D721Med (cell line): Measurements from ENCODE around the gene ITPRIPL2.

ENCODE experiments used
- DNase-seq: peaks from one replicate; pipeline ENCODE4 v3.0.0; 2011; ENCODE audit warnings: low spot score; ENCODE audit not compliant: insufficient read length
- FAIRE-seq: peaks from 2 replicates; lab custom pipeline; 2011; peaks lifted over from hg19 to GRCh38; lab: Jason Lieb, UNC
- TF ChIP-seq, protein P1 (sequence below): IDR thresholded peaks from 2 replicates; pipeline ENCODE4 v1.5.1; 2012; ENCODE audit warnings: mild to moderate bottlenecking, control low read depth; ENCODE audit not compliant: insufficient read depth; ENCODE audit errors: missing control alignments

Gene ITPRIPL2

DNA sequence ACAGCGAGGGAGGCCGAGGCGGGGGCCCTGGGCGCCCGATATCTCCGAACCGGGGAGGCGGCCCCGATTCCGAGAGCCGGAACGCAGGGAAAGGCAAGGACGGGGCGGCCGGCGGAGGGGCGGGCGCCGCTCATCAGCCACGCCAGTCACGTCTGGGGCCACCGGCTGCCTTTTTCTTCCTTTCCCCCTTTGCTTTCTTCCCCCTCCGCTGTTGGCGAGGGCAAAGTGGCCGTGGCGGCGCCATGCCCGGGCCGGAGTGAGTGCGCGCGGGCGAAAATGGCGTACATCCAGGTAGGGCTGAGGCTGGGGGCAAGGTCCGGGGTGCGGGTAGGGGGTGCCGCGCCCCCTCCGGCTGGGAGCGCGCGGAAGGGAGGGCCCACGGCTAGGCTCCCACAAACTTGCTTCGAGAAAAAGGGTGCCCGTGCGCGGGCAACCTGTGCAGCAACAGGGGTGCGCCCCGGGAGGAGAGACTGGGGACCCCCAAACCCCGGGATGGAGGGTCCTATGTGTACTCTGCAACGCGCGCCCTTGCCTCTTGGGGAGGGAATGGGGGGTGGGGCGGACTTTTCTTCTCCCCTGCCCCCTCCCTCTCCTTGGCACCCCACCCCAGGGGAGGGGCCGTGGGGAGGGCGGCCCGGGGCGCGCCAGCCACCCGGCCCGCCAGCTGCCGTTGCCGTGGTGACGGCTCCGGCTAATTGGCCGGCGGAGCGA, 54.8 kb downstream of the ITPRIPL2 start:
- FAIRE-seq (no peak), DNase-seq (no peak)
- TF ChIP-seq, protein P1, sequence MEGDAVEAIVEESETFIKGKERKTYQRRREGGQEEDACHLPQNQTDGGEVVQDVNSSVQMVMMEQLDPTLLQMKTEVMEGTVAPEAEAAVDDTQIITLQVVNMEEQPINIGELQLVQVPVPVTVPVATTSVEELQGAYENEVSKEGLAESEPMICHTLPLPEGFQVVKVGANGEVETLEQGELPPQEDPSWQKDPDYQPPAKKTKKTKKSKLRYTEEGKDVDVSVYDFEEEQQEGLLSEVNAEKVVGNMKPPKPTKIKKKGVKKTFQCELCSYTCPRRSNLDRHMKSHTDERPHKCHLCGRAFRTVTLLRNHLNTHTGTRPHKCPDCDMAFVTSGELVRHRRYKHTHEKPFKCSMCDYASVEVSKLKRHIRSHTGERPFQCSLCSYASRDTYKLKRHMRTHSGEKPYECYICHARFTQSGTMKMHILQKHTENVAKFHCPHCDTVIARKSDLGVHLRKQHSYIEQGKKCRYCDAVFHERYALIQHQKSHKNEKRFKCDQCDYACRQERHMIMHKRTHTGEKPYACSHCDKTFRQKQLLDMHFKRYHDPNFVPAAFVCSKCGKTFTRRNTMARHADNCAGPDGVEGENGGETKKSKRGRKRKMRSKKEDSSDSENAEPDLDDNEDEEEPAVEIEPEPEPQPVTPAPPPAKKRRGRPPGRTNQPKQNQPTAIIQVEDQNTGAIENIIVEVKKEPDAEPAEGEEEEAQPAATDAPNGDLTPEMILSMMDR = no peak

DNA sequence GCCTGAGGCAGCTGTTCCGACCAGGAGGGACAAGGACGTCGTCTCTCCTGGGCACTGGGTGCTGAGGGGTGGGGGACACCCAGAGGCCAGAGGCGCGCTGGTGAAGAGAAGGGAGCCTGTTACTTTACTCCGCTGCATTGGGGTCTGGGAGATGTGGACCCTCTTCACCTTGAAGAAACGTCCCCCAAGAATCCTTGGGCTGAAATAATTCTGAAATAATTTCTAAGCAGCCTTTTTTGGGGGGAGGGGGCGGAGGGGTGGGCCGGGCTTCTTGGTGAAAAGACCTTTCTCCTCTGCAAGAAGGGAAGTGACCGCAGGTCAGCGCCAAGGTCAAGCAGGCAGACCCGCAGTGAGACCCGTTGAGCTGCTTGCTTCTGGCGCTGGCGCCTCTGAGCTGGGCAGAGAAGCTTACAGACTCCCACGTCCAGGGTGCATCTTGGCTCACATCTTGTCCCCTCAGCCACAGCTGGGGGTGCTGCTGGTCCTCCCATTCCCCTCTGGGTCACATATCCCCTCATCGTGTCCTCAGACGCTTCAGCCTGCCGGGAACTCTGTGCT, 55.4 kb downstream of the ITPRIPL2 start:
- TF ChIP-seq, protein P1 = no peak
- no peak for DNase-seq
- no peak for FAIRE-seq

DNA sequence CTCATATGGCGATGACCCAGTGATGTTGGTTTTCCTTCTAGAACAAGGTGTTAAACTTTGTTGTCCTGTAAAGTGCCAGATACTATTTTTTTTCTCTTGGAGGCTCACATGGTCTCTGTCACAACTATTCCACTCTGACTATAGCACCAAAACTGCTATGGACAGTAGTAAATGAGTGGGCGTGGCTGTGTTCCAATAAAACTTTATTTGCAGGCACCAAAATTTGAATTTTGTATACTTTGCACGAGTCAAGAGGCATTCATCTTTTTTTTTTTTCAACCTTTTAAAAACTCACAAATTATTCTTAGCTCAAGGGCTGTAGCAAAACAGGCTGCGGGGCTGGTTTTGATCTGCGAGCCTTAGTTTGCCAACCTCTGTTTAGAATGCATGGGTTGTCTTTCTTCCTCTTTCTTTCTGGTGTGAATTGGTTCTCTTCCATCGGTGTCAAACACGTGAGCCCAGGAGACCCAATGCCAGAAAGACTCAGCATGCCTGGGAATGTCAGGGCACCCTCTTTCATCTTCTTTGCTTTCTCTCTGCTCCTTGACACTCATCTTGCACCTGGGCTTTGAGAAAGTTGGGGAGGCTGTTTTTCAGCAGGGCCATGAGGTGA, 56.4 kb downstream of the ITPRIPL2 start:
- TF ChIP-seq, protein P1 = no peak
- no peak for DNase-seq
- FAIRE-seq = no peak
